ENCODE data around the gene ANKRD42. TPM values are rescaled to one million over a fixed set of nuclear protein-coding genes. Genes with fewer than 3 reads are reported as not detected.

Gene ANKRD42
- total and polyA plus RNA-seq, 2 donors (not counting 3 experiments of a cell fraction or from before 2014, with no cell fraction given): 3.3 to 6.6 TPM

DNA sequence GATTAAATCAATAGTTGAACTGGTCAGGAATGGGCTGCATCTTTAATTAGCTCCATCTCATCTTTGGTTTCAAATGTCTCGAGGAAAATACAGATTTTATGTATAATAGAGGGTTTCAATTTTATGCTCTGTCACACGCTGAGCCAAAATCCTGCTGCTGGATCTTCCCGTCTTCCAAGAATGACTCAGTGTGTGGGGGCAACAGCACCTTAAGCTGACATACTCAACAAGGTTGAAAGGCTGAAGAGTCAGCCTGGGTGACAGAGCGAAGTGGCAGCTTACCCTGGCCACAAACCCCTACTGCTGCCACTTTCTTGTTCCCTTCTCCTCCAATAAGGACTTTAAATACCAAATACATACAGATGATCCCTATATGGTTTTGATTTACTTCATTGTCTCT lies 45.6 kb upstream of the ANKRD42 start:
- Histone ChIP-seq H3K4me3 (replicated peaks in 1 of 3; ENCODE audit: insufficient read depth in 1 of 3, low read depth in 1 of 3, low read length in 3 of 3) (no peak overlapping the region), H2AFZ (ENCODE audit: low read depth, low read length) (no peak overlapping the region), H3K4me2 (ENCODE audit: insufficient read depth, low read length) (no peak overlapping the region), H4K20me1 (replicated peaks; ENCODE audit: control insufficient read depth, extremely low read depth, insufficient read depth, low read length) (no peaks in the 10 kb centered on the region), H3K9ac (replicated peaks; ENCODE audit: extremely low read depth, insufficient read depth, low read length) (no peak overlapping the region), H3K27ac (ENCODE audit: insufficient read depth, low read depth, low read length) (no peak overlapping the region), H3K9me1 (replicated peaks; ENCODE audit: control insufficient read depth, extremely low read depth, insufficient read depth, low read length) (no peaks in the 10 kb centered on the region), H3K27me3 (ENCODE audit: control insufficient read depth in 2 of 2, insufficient read depth in 2 of 2, low read length in 2 of 2) (no peaks in the 10 kb centered on the region), H3K36me3 (ENCODE audit: control insufficient read depth in 2 of 2, extremely low read depth in 1 of 2, insufficient read depth in 2 of 2, low read length in 2 of 2) (no peaks in the 10 kb centered on the region), H3K79me2 (ENCODE audit: control insufficient read depth, insufficient read depth, low read length) (no peaks in the 10 kb centered on the region), H3K4me1 (ENCODE audit: control insufficient read depth, extremely low read depth, insufficient read depth, low read length) (no peaks in the 10 kb centered on the region), H3K9me3 (replicated peaks; ENCODE audit: control insufficient read depth, insufficient read depth, low read length) (no peaks in the 10 kb centered on the region)
- dilution Hi-C loops (cut with MboI; ENCODE audit: extremely low pct_ligation_motif_present, low sequenced_read_pairs) (no loop called here), intact Hi-C loops (cut with micrococcal nuclease) (no loop called here)
- no peak for DNase-seq (ENCODE audit: low read depth, low spot score)
- POLR2A ChIA-PET: interaction anchor here (1.3 kb wide), 1 partner anchor 9 kb away, joined by 4 read pairs; the partner anchor contains the start of gene PCF11
- FAIRE-seq: no peak
- TF ChIP-seq POLR2A (IDR thresholded peaks at IDR 0.05; ENCODE audit: low read depth, low read length): no peak
- TF ChIP-seq CTCF (IDR thresholded peaks at IDR 0.05; ENCODE audit: extremely low read depth in 1 of 2, insufficient read depth in 1 of 2, low read depth in 1 of 2, low read length in 2 of 2): no peak
- TF ChIP-seq FOS (IDR thresholded peaks at IDR 0.05; ENCODE audit: borderline replicate concordance, insufficient read depth, low read length): no peak
- no peak for TF ChIP-seq EZH2 (IDR thresholded peaks at IDR 0.05; ENCODE audit: borderline replicate concordance, low read depth, low read length, severe bottlenecking)
- TF ChIP-seq JUN (IDR thresholded peaks at IDR 0.05; ENCODE audit: borderline replicate concordance, insufficient read depth, insufficient read length, low read depth): no peak
- no peak for TF ChIP-seq MYC (IDR thresholded peaks at IDR 0.05; ENCODE audit: low read depth, low read length)
- no peak for TF ChIP-seq GATA2 (IDR thresholded peaks at IDR 0.05; ENCODE audit: insufficient read depth, insufficient read length, low read depth, low read length)
- TF ChIP-seq POLR2AphosphoS5 (IDR thresholded peaks at IDR 0.05; ENCODE audit: insufficient read depth, low read depth, low read length): no peak
- no peak for TF ChIP-seq MAX (IDR thresholded peaks at IDR 0.05; ENCODE audit: insufficient read depth, insufficient read length)
- no TSS peak for BruUV-seq (replicated peaks)
- CTCF ChIA-PET: interaction anchor here (0.9 to 1.9 kb wide), 4 partner anchors 8 to 221 kb away, joined by 3 to 7 read pairs (median 4); no protein-coding TSS in a partner anchor
